Nephron (organoid): Measurements from ENCODE around the gene IFT172.
A peak's percentile ranks its signal among the peaks of the same experiment; 100 is the strongest.

Experiments used
- H3K27ac Mint-ChIP-seq, 3 experiments: 2 replicates each; pipeline ENCODE4 v1.8.0; 2020; ENCODE audit warnings: mixed read lengths in 3 of 3, mild to moderate bottlenecking in 2 of 3, moderate library complexity in 1 of 3
- H3K27me3 Mint-ChIP-seq: 2 replicates; pipeline ENCODE4 v1.8.0; 2021; ENCODE audit warnings: low read depth, mild to moderate bottlenecking, moderate library complexity, mixed read lengths
- H3K36me3 Mint-ChIP-seq: 2 replicates; pipeline ENCODE4 v1.8.0; 2020; ENCODE audit warnings: low read depth, mixed read lengths
- H3K4me1 Mint-ChIP-seq: 2 replicates; pipeline ENCODE4 v1.8.0; 2020; ENCODE audit warnings: mixed read lengths
- H3K4me3 Mint-ChIP-seq, 3 experiments: 2 replicates each; pipeline ENCODE4 v1.8.0; 2020; ENCODE audit warnings: mild to moderate bottlenecking in 3 of 3, mixed read lengths in 3 of 3, moderate library complexity in 2 of 3
- H3K9me3 Mint-ChIP-seq: 2 replicates; pipeline ENCODE4 v1.8.0; 2020; ENCODE audit warnings: mixed read lengths
- TF ChIP-seq, protein P1 (sequence below), 3 experiments: fragments of 200-600 bp; sonication (generic); IDR thresholded peaks; one replicate each; pipeline ENCODE4 v1.5.0; 2021; ENCODE audit warnings: antibody characterized with exemption in 3 of 3; ENCODE audit not compliant: unreplicated experiment in 3 of 3

The IFT172 gene

DNA sequence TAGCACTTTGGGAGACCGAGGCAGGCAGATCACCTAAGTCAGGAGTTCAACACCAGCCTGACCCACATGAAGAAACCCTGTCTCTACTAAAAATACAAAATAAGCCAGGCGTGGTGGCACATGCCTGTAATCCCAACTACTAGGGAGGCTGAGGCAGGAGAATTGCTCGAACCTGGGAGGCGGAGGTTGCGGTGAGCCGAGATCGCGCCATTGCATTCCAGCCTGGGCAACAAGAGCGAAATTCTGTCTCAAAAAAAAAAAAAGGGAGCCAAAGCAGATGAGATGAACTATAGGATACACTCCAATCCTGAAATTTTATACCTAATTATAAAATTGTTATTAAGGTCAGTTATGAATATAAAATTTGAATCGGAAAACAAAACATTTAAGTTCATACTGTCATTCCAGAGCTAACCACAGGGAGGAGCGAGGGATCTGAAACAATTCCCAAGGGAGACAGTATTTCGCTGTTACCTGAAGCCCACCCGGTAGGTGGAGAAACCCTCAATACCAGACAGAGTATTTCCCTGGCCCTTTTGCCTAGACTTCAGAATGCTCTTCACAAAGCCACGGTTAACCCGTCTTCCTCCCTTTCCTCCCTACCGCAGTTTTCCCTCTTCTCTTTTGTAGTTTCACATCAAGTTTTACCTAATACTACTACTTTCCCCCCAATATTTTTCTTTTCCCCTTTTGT is 81.6 kb downstream of the IFT172 start:
- H3K4me3 Mint-ChIP-seq, result peak overlapping the region; percentile 88 to 94 (median 92)

DNA sequence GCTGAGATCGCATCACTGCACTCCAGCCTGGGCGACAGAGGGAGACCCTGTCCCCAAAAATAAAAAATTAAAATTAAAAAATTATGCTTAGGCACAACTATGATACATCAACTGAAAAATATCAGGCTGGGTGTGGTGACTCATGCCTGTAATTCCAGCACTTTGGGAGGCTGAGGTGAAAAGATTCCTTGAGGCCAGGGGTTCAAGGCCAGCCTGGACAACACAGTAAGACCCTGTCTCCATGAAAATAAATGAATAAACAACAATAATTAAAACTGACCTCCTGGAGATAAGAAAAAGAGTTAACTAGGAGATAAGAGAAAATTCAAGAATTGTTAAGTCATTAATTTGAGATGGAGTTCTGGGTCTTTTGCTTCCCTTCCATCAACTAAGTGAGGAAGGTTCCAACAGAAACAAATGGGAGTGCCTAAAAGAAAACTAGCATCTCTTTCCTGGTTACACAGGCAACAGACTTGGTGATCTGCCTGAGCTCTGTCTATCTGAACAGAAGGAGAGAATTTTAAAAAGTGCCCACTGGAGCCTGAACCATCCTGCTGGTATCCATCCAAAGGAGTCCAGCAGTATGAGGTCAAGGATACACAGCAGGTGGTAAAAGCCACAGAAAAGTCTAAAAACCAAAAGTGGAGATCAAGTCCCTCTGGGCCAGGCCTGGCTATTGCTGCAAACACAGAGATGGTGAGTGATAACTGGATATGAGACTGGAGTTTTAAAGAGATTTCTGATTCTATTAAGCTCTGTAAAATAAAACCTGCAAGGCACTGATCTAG is 89.0 kb downstream of the IFT172 start:
- Mint-ChIP-seq H3K36me3 (peaks cover 16% of the 10 kb centered on the region), H3K9me3 (no peaks in the 10 kb centered on the region), H3K4me1 (no peaks in the 10 kb centered on the region), H3K4me3 (no peak overlapping the region), H3K27ac (no peak overlapping the region), H3K27me3 (no peaks in the 10 kb centered on the region)
- TF ChIP-seq, protein P1, sequence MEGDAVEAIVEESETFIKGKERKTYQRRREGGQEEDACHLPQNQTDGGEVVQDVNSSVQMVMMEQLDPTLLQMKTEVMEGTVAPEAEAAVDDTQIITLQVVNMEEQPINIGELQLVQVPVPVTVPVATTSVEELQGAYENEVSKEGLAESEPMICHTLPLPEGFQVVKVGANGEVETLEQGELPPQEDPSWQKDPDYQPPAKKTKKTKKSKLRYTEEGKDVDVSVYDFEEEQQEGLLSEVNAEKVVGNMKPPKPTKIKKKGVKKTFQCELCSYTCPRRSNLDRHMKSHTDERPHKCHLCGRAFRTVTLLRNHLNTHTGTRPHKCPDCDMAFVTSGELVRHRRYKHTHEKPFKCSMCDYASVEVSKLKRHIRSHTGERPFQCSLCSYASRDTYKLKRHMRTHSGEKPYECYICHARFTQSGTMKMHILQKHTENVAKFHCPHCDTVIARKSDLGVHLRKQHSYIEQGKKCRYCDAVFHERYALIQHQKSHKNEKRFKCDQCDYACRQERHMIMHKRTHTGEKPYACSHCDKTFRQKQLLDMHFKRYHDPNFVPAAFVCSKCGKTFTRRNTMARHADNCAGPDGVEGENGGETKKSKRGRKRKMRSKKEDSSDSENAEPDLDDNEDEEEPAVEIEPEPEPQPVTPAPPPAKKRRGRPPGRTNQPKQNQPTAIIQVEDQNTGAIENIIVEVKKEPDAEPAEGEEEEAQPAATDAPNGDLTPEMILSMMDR (IDR thresholded peaks at IDR 0.05; ENCODE audit: unreplicated experiment in 3 of 3), result no peak

More for the DNA sequence above, 81.6 kb downstream of the IFT172 start:
- peaks cover 23% of the 10 kb centered on the region for H3K4me1 Mint-ChIP-seq
- no peaks in the 10 kb centered on the region for H3K9me3 Mint-ChIP-seq
- H3K27ac Mint-ChIP-seq, result peak overlapping the region; percentile 78 to 84 (median 80)
- no peaks in the 10 kb centered on the region for H3K27me3 Mint-ChIP-seq
- TF ChIP-seq, protein P1 (IDR thresholded peaks at IDR 0.05; ENCODE audit: unreplicated experiment in 3 of 3), result peak; percentile 61 to 69 (median 66)
- H3K36me3 Mint-ChIP-seq, result peaks cover 8% of the 10 kb centered on the region

DNA sequence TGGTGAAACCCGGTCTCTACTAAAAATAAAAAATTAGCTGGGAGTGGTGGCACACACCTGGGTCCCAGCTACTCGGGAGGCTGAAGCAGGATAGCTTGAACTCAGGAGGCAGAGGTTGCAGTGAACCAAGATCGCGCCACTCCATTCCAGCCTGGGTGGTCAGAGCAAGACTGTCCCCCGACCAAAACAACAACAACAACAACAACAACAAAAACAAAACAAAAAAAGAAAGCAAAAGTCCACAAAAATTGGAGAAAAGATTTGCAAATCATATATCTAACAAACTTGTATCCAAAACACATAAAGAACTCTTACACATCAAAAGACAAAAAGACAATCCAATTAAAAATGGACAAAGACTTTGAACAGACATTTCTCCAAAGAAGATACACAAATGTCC is 90.6 kb downstream of the IFT172 start:
- Mint-ChIP-seq H3K27ac (no peak overlapping the region), H3K36me3 (peaks cover 16% of the 10 kb centered on the region), H3K4me3 (no peak overlapping the region), H3K27me3 (no peaks in the 10 kb centered on the region), H3K9me3 (no peaks in the 10 kb centered on the region), H3K4me1 (no peaks in the 10 kb centered on the region)
- TF ChIP-seq, protein P1 (IDR thresholded peaks at IDR 0.05; ENCODE audit: unreplicated experiment in 3 of 3), result no peak
